A204.1 (cell line): ENCODE results near the gene TNFAIP8.

Experiments
- FAIRE-seq: peaks from 2 replicates; lab custom pipeline; 2012; peaks lifted over from hg19 to GRCh38; lab: Jason Lieb, UNC

The TNFAIP8 gene

DNA sequence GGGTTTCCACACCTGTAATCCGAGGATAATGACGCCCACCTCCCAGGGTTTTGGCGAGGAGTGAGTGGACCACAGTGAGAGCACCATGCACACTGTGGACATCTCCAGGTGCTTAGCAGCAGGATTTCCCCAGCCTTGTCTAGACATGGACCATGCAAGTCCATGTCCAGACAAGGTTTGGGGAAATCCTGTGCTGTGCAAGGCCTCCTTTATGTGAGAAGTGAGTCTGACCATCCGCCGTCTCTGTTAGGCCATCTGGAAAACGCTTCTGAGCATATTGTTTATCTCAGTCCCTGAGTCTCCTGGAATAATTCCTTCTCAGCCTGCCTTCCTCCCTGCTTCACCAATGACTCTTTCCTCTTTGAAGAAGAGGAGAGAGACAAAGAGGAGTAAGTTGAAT is 26.2 kb upstream of the TNFAIP8 start:
- FAIRE-seq = no peak

DNA sequence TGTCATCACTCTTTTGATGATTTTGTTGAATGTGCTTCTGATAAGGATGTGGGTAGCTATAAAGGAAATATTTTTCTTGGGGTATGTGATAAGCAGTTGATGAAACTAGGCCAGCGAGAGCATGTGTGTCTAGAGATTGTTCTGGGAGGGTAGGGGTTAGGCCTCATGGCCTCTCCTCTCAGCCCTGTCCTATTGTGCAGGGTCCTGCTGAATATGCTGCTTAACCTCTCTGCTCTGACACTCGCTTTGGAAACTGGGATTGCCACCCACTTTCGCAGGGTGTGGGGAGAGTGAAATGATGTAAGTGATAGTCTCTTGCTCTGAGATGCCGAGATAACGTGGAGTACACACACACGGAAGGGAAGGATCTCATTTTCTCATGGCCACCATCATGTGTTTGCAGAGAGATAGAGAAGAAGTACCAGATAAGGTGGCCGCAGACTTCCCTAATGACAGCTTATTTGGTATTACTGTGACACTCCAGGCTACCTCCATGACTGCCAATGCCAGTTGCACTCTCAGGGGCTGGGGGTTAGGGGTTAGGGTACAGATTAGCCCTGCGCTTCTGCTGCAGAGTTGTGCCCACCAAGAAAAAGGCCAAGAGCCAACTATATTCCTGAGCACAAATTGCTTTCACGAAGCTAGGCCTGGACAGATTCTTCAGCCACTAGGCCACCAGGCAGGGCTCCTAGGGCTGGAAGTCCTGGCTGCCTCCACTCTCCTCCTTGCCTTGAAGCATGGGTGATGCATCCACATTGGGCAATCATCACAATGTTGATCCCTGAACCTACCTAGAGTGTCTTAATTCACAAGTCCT is 25.2 kb upstream of the TNFAIP8 start:
- no peak for FAIRE-seq

DNA sequence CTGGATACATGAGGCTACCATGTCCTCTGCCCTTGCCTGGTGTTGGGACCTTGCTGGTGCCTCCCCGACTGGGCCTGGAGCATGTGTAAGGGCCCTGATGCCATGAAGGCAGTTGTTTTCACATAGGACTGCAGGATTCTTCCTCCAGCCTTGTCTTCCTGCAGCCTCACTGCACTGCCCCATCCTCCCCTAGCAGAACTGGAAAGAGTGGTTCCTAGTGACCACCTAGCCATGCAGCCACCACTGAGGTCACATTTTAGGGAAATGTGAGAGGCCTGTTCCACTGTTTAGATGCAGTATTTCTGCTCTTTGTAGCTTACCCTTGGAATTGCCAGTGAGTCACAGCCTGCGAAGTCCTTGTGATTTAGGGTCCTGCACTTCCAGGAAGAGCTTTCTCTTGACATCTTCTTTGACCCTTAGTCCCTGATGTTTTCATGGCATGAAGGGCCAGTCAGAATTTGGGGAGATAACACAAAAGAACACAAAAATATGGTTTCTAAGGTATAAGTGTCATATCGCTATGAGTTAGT is 24.2 kb upstream of the TNFAIP8 start:
- FAIRE-seq = no peak

DNA sequence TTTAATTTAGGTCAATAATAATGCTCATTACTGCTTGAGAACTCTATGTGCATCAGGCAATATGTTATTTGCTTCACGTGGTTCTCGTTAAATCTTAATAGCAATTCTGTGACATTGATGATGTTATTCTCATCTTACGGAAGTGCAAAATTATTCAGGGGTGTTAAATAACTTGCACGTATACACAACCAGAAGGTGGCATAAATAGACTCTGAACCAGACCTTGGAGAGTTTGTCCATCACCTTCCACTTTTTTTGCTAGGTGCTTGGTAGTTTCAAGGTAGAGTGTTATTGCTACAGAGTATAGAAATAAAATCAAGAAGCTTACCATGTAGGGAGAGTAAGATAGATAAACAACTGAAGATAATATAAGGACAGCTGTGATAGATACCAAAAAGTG is 23.6 kb upstream of the TNFAIP8 start:
- no peak for FAIRE-seq

DNA sequence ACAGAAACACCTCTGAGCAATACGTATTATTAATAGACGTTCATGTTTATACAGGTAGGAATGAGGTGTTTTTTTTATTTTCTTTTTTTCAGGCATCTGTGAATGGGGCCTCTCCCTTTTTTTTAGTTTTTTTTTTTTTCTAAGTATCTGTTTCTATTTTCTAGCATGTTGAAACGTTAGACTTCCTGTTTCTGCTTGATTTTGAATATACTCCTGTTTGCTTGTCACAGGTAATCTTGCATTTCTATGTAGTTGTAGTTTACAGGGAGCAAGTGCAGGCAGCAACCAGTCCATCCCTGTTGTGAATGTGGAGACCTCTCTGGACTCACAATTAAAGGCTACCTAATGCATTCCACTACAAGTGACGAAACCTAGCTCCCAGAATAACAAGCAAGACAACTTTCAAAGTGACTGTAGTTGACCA is 22.8 kb upstream of the TNFAIP8 start:
- FAIRE-seq = no peak

DNA sequence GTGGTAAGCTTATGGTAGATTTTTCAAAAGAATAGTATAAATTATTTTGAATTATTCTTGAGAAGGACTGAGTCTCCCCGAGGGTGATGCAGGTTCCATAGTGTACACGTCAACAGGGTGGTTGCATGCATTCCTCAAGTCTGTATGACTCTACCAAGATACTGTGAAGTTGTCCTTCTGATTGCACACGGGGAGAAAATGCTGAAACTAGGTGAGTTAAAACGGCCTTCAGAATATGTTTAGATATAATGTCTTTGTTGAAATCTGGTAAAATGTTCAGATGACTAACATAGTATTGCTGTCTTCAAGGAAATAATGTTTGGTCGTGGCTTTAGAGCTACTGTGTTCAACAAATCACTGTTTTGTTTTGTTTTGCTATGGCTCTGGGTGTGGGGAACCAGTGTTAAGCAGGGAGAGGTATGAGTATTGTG is 22.4 kb upstream of the TNFAIP8 start:
- no peak for FAIRE-seq

DNA sequence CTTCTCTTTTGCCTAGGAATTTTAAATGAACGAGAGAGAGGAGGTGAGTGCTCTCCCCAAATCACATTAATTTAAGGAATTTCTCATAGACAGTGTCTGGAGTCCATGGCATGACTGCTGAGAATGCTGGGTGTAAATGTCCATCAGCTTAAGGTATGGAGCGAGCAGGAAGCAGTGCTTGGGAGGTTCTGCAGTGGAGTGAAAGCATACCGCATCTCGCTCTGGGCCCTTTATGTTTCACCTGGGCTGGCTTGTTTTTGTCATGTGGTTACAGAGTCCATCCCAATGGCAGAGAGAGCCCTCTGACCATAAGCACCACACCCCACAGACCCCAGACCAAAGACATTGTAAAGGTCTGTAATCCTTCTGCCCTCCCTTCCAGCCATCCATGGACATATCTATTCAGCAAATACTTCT is 20.6 kb upstream of the TNFAIP8 start:
- FAIRE-seq = no peak

DNA sequence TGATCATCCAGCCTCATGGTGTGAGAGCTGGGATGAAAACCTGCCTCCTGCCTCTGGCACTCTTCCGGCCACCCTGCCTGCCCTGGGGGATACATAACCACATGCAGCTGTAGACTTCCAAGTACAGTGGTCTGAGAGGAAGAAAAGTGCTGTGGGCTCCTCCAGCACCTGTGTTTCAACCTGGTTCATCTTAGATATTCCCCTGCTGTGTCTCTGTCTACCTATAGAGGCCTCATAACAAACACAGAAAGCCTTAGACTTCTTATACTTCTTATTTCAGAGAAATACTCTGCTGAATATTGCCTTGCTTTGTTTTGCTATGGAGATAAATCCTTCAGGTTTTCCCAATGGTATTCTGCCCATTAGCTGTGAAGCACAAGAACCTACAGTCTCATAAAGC is 19.6 kb upstream of the TNFAIP8 start:
- FAIRE-seq = no peak

DNA sequence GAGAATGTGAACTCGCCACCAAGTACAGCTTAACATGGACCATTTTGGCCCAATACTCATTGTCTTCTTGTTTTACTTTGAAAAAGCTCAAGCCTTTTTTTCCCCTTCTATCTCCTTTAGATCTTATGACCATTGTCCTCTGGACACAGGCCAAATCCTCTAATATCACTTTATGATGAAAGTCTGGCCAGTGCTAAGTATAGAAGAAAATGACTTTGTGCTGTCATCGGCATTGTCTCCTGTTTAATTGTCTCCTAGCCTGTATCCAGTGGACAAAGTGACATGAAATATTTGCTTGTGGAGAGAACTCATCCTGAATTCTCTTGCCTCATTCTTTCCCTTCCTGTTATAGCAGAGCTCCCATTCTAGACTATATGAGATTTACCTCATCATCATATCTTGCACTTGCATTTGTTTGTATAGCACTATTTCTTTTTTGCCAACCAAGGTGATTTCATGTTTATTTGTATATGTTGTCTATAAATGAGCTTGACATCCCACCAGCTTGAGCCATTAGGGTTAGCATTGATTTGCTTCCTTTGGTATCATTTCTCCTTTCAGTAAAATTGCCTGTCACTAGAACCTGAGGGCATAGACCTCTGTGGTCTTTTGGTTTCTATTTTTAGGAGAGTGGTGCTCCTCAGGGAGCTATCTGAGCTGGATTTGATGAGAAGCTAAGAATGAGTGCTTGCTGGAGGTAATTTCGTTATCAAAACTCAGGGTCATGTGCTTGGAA is 18.8 kb upstream of the TNFAIP8 start:
- no peak for FAIRE-seq

DNA sequence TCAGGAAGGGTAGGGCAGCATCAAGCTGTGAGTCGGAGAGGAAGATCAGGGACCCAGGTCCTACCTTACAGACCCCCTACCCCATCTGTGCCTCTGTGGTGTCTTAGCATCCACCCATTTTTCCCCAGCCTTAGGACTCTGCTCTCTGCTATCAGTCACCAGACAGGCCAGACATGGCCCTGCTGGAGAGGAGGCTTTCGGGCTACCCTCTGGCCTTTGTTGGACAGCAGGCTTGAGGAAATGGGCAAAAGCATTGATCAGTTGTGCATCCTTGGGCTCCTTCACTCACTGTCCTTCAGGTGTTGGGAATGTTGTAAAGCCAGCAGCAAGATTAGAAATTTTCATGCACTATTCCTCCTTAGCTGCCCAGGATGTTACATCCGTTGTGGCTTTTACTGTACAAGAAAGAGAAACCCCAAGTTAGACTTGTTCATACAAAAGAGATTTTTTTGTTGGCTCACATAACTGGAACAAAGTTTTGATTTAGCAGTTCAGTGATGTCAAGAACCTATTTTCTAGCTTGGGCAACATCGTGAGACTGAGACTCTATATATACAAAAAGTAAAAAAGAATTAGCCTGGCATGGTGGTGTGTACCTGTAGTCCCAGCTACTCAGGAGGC is 17.4 kb upstream of the TNFAIP8 start:
- FAIRE-seq = no peak

DNA sequence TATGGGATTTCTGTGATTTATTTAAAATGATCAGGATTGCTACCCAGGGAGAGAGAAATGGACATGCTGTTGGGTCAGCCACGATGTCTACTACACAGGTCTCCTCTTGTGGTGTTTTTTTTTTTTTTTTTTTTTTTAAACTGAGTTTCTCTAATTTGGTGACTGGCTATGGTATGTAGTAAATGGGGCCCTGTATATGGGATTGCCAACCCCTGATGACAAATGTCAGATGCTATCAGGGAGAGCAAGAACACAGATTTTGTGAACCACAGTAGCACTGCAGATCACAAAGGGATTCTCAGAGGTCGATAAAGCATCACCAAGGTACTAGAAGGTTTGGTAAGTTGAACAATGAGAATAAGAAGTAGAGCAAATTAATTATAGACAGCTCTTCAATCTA is 16.5 kb upstream of the TNFAIP8 start:
- FAIRE-seq = no peak

DNA sequence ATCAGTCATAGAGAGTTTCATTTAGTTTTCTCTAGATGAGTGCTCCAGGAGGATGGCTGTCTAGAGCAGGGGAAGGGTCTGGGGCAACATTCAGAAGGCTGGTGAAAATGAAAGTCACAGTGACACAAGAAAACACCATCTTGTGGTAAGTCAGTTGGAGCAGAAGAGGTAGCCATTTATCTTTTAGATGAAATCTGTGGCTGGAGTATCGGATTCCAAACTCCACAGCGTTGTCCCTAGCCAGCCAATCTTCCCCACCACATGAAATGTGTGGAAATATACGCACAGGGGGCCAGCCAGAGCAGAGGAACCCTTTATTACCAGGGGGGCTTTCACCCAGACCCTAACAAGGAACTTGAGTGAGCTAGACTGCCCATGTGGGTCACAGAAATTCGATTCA is 15.9 kb upstream of the TNFAIP8 start:
- FAIRE-seq = no peak

DNA sequence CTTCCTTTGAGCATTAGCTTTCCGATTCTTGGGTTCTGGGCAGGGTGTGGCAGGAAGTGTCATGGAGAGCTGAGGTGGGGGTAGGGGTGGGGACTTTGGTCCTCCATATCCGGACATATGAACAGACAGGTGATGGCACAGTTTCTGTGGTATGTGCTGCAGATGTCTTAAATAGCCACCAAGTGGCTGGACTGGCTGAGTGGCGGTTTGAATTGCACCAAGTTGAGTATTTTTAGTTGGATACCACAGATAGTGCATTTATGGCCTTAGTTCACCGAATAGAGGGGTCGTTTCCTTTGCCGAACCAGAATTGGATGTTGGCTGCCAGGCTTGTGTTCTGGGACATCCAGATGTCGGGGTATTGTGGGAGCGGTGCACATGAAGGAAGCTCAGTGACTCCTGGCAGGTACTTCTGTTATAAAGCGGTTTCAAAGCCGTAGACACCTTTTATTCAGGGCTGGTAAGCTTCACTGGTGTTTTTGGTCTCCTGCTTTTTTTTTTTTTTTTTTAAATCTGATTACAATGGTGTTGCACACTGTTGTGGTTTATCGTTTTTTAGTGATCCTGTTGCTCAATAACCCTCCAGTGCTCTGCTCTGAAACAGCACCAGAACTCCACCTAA is 15.1 kb upstream of the TNFAIP8 start:
- no peak for FAIRE-seq

DNA sequence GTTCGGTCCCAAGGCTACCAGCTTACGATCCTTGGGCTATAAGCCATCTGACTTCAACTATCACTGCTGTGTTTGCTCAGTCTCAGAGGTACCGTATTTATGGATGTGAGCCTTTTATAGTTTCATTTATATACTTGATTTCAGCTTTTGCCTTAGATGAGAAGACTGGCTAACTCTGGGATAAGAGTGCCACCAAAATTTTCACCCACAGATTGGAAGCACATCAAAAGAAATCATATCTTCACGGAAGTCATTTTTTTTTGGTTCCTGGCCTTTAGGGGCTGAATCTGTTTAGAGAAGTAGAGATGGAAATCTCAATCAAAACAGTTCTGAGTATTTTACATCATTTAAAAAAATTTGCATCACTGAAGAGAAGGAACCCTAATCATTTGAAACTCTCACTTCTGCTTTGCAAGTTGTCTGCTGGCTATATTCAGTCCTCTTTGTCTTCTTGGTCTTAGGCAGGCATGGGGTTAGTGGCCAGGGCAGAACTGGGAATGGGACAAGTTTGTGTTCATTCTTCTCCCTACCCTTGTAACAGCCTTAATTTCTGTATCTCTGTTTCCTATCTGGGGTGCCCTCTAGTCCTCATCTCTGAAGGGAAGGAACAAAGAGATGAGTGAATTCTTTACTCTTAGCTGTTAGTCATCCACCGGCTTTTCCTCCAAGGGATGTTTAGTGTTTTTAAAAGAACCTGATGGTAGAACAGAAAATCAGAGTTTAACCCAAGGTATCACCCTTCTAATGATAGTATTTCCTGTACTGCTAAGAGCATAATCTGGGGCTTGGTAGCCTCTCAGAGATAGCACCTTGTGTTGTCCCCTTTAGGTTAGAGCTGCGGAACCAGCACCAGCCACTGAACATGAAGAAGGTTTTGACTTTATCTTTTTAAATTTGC is 14.1 kb upstream of the TNFAIP8 start:
- no peak for FAIRE-seq

DNA sequence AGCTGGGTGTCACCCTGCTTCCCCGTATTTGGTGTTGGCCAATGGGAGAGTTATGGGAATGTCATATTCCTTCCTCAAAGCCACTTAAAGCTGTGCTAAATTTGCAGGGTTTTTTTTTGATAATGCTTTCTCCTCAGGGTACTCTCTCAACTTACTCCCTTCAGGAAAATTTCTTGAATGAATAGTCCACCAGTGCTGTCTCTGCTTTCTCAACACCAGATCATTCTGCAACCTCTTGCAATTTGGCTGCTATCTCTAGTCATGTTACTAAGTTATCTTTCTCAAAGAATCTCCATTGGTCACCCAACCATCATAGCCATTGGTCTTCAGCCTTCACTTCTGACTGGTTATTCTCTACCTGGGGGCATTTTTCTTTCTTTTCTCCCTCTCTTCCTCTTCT is 13.4 kb upstream of the TNFAIP8 start:
- no peak for FAIRE-seq

DNA sequence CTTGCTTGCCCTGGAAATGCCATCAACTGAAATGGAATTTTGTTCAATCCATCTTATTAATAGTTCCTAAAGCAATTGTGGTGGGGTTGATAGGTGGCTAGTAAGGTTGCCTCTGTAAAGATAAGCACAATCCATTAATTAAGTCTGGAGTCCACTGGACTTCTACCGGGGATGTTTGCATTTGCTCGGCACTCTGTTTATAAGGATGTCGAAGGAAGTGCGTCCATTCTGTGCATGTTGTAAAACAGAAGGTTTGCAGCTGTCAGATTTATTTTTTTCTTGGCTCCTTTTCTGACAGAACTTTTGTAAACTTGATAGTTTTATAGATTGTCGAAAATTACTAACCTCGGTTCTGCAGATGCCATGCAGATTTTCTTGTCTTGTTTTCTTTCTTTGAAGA is 12.8 kb upstream of the TNFAIP8 start:
- FAIRE-seq = no peak

DNA sequence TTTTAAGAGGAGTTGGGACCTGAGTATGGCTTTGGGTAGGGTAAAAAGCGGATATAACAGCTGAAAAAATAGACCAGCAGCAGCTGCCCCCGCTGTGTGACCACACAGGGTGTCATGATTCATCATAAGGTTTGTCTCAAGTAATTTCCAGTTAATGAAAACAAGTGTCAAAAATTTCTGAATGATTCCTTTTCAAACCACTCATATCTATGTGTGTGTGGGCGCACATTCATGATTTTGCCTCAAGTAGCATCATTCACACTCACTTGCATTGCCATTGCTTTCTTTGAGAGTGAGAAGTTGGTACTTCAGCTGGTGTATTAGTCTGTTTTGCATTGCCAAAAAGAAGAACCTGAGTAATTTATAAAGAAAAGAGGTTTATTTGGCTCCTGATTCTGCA is 12.1 kb upstream of the TNFAIP8 start:
- no peak for FAIRE-seq

DNA sequence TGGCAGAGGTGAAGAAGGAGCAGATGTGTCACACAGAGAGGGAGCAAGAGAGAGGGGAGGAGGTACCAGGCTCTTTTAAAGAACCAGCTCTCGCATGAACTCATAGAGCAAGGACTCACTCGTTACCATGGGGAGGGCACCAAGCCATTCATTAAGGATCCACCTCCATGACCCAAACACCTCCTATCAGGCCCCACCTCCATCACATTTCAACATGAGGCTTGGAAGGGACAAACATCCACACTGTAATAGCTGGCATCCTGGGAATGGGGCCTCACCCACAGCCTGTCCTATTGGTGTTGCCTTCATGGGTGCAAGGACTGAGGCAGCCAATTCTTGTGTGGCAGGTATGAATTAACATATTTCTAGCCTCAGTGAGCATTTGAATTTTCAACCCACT is 11.6 kb upstream of the TNFAIP8 start:
- FAIRE-seq = no peak

DNA sequence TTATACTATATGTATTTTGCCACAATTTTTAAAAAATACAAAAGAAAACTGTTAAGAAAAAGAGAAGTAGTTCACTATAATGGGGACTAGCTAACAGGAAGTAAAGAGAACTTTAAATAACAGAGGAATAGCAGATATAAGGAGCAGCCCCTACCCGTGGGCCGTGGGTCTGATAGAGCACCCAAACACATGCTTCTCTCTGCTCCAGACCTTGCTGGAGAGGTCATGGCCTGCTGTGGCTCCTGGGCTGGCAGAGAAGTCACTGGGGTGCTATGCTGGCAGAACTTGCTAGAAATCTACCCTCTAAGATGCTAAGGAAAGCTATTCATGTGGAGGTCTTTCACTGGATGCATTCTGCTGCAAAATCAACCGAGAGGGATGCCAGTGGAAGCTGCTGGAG is 10.0 kb upstream of the TNFAIP8 start:
- FAIRE-seq = no peak

DNA sequence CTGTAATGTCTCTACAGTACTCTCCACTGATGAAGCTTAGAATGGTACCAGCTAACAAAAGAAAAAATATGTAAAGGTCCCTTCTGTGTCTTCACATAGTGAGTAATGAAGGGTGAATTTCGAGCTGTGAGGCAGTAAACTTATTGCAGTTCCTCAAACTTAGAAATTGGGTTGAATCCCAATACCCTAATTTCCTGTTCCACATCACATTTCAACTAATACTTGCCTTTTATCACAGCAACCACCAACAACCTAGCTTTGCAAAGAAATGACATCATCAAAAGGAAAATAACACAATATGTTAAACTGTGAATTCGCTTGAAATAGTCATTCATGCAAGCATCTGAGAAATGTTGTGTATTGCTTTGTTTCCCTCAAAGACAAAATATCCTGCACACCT is 9.4 kb upstream of the TNFAIP8 start:
- FAIRE-seq = no peak

DNA sequence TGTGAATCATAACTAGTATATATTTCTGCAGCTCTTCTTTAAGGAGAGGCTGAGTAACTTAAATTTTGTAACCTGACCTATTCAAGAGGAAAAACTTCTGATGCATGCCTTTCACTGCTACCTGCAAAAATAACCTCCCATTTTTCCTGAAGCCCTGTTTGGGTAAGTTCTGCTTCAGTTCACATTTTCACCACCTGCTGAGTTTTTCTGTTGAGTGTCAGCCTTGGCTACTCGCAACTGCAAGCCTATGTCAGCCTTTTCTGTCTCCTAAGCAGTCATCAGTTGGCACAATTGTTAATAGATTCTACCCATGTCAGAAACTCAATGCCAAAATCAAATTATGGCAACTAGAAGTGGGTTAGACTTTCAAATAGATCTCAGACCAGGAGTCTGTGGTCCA is 8.2 kb upstream of the TNFAIP8 start:
- no peak for FAIRE-seq

DNA sequence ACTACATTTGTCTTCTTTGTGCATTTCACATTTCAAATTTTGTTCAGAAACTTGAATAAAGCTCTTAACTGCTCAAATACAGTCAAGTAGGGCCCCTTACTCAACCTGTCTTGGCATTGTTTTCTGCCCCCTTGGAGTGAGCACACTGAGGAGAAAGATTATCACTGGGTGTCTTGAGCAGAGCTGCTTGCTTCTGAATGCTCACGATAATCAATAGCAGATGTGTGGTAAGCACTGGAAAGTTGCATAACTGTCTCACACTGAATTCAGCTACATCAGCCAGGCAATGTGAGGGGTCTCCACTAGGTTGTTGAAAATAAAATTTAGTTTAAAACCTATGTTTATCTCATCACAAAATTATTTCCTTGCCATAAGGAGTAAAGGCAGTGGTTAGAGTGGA is 7.8 kb upstream of the TNFAIP8 start:
- FAIRE-seq = no peak
